ENCODE measurements around the gene TSHZ3.

TSHZ3 gene

DNA sequence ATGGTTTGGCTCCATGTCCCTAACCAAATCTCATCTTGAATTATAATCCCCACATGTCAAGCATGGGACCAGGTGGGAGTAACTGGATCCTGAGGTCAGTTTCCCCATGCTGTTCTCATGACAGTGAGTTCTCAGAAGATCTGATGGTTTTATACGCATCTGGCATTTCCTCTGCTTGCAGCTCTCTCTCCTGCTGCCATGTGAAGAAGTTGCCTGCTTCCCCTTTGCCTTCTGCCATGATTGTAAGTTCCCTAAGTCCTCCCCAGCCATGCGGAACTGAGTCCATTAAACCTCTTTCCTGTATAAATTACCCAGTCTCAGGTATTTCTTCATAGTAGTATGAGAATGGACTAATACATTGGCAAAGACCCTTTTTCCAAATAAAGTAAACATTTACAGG lies 96.8 kb downstream of the TSHZ3 start:
- Histone ChIP-seq H3K9ac (ENCODE audit: low read depth, low read length) (no peak overlapping the region), H3K27ac (ENCODE audit: low read depth, low read length) (no peak overlapping the region), H3K4me1 (ENCODE audit: control insufficient read depth, insufficient read depth, low read length) (peaks cover 8% of the 10 kb centered on the region), H3K4me3 (ENCODE audit: low read depth, low read length) (no peak overlapping the region), H3K27me3 (ENCODE audit: control insufficient read depth, insufficient read depth, low read length) (no peaks in the 10 kb centered on the region), H3K9me3 (ENCODE audit: control insufficient read depth, insufficient read depth, low read length) (no peaks in the 10 kb centered on the region), H3K36me3 (ENCODE audit: control insufficient read depth, insufficient read depth, low read length) (no peaks in the 10 kb centered on the region)

DNA sequence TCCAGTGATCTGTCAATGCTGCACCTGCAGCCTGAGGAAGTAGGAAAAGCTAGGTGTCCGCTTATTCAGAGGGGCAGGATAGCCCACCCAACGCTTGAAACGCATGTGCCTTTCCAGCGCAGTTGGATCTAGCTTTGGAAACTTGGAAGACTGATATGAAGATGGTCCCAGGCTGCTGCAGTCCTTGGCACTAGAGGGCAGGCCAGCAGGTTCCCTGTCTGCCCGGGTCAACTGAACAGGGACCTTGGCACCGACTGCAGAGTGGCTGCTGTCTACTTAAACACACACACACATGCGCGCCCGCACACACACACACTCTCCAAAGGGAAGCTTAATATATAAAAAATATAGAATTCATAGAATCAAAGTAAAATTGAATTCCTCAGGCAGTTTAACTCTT lies 100.0 kb downstream of the TSHZ3 start:
- no peaks in the 10 kb centered on the region for H3K27me3 ChIP-seq (ENCODE audit: control insufficient read depth, insufficient read depth, low read length)
- no peaks in the 10 kb centered on the region for H3K36me3 ChIP-seq (ENCODE audit: control insufficient read depth, insufficient read depth, low read length)
- no peak overlapping the region for H3K9ac ChIP-seq (ENCODE audit: low read depth, low read length)
- no peak overlapping the region for H3K4me3 ChIP-seq (ENCODE audit: low read depth, low read length)
- no peaks in the 10 kb centered on the region for H3K4me1 ChIP-seq (ENCODE audit: control insufficient read depth, insufficient read depth, low read length)
- H3K27ac ChIP-seq (ENCODE audit: low read depth, low read length), result no peak overlapping the region
- H3K9me3 ChIP-seq (ENCODE audit: control insufficient read depth, insufficient read depth, low read length), result no peaks in the 10 kb centered on the region

DNA sequence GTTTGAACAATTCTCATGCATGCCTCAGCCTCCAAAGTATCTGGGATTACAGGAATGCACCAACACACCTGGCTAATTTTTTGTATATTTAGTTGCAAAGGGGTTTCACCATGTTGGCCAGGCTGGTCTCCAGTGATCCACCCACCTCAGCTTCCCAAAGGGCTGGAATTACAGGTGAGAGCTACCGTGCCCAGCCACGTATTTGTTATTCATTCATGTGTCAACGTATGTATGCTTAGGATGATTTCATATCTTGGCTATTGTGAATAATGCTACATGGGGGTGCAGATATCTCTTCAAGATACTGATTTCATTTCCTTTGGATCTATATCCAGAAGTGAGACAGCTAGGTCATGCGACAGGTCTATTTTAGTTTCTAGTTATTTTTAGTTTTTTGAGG lies 113.4 kb downstream of the TSHZ3 start:
- Histone ChIP-seq H3K27me3 (ENCODE audit: control insufficient read depth, insufficient read depth, low read length) (no peaks in the 10 kb centered on the region), H3K4me3 (ENCODE audit: low read depth, low read length) (no peak overlapping the region), H3K36me3 (ENCODE audit: control insufficient read depth, insufficient read depth, low read length) (no peaks in the 10 kb centered on the region), H3K9me3 (ENCODE audit: control insufficient read depth, insufficient read depth, low read length) (no peaks in the 10 kb centered on the region), H3K27ac (ENCODE audit: low read depth, low read length) (no peak overlapping the region), H3K4me1 (ENCODE audit: control insufficient read depth, insufficient read depth, low read length) (peaks cover 8% of the 10 kb centered on the region; the same call in 1 of the 2 replicates), H3K9ac (ENCODE audit: low read depth, low read length) (no peak overlapping the region)

DNA sequence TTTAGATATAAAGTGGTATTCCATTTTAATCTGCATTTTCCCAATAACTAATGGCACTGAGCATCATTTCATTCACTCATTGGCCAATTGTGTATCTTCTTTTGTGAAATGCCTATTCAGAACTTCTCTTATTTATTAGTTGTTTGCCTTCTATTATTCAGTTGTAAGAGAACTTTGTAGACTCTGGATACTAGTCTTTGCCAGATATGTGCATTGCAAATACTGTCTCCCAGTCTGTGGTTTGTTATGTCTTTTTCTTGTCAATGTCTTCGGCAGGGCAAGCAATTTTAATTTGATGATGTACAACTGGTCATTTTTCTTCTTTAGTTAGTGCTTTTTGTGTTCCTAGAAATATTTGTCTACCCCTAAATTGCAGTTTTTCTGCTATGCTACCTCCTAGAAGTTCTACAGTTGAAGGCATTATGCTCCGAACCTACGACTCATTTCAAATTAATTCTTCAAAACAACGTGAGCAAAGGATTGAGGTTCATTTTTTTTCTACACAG lies 115.9 kb downstream of the TSHZ3 start:
- H3K27ac ChIP-seq (ENCODE audit: low read depth, low read length), result no peak overlapping the region
- H3K9ac ChIP-seq (ENCODE audit: low read depth, low read length), result no peak overlapping the region

DNA sequence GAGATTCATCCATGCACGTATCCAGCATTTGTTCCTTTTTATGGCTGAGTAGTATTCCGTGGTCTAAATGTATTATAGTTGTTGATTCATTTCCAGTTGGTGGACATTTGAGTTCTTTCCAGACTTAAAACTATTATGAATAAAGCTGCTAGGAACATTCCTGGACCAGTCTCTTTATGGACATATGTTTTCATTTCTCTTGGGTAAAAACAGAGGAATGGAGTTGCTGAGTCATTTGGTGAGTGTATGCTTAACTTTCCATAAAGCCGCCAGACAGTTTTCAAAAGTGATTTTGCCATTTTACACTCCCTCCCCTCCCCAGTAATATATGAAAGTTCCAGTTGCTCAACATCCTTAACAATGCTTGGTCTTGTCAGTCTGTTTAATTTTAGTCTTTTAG lies 116.4 kb downstream of the TSHZ3 start:
- Histone ChIP-seq H3K27ac (ENCODE audit: low read depth, low read length) (no peak overlapping the region), H3K9me3 (ENCODE audit: control insufficient read depth, insufficient read depth, low read length) (no peaks in the 10 kb centered on the region), H3K4me1 (ENCODE audit: control insufficient read depth, insufficient read depth, low read length) (peaks cover 8% of the 10 kb centered on the region; the same call in 1 of the 2 replicates), H3K9ac (ENCODE audit: low read depth, low read length) (no peak overlapping the region), H3K36me3 (ENCODE audit: control insufficient read depth, insufficient read depth, low read length) (no peaks in the 10 kb centered on the region), H3K4me3 (ENCODE audit: low read depth, low read length) (no peak overlapping the region), H3K27me3 (ENCODE audit: control insufficient read depth, insufficient read depth, low read length) (no peaks in the 10 kb centered on the region)

More for the DNA sequence above, 115.9 kb downstream of the TSHZ3 start:
- Histone ChIP-seq H3K27me3 (ENCODE audit: control insufficient read depth, insufficient read depth, low read length) (no peaks in the 10 kb centered on the region), H3K9me3 (ENCODE audit: control insufficient read depth, insufficient read depth, low read length) (no peaks in the 10 kb centered on the region), H3K36me3 (ENCODE audit: control insufficient read depth, insufficient read depth, low read length) (no peaks in the 10 kb centered on the region), H3K4me1 (ENCODE audit: control insufficient read depth, insufficient read depth, low read length) (peaks cover 8% of the 10 kb centered on the region; the same call in 1 of the 2 replicates), H3K4me3 (ENCODE audit: low read depth, low read length) (no peak overlapping the region)

DNA sequence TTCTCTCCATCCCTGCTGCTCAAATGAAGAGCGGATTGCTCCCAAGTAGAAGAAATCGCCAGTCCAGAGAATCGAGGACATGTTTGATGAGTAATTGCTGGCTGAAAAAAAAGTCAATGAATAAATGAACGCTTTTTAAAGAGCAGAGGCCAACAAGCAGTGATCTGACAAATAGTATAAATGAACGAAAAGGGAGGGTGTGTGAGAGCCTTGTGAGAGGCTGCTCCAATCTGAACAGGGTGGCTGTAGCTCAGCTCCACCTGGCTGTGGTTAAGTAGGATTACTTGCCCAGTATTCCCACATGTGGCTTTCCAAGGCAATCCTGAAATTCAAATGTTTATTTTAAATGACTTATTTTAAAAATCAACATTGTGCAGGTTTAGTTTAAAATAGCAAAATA lies 117.1 kb downstream of the TSHZ3 start:
- H3K27ac ChIP-seq (ENCODE audit: low read depth, low read length), result no peak overlapping the region

DNA sequence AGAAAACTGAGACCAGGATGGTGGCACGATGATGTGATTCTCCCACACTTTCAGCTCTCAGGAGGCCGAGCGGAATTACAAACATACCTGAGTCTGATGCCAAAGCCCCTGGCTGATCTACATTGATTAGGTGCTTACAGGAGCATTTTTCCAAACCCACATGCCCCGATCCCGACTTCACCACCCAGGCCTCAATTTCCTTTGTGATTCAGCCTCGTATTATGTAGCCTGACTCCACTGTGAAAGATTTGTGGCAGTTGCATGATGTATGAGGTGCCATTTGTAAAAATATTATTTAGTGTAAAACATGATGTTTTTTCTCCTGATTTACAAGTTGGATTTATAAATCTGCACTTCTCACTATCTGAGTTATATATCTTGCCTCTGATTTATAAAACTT lies 118.0 kb downstream of the TSHZ3 start:
- H3K4me3 ChIP-seq (ENCODE audit: low read depth, low read length), result no peak overlapping the region
- H3K27me3 ChIP-seq (ENCODE audit: control insufficient read depth, insufficient read depth, low read length), result no peaks in the 10 kb centered on the region
- no peak overlapping the region for H3K27ac ChIP-seq (ENCODE audit: low read depth, low read length)
- no peaks in the 10 kb centered on the region for H3K36me3 ChIP-seq (ENCODE audit: control insufficient read depth, insufficient read depth, low read length)
- no peak overlapping the region for H3K9ac ChIP-seq (ENCODE audit: low read depth, low read length)
- no peaks in the 10 kb centered on the region for H3K9me3 ChIP-seq (ENCODE audit: control insufficient read depth, insufficient read depth, low read length)
- peaks cover 8% of the 10 kb centered on the region; the same call in 1 of the 2 replicates for H3K4me1 ChIP-seq (ENCODE audit: control insufficient read depth, insufficient read depth, low read length)

More for the DNA sequence above, 117.1 kb downstream of the TSHZ3 start:
- no peaks in the 10 kb centered on the region for H3K36me3 ChIP-seq (ENCODE audit: control insufficient read depth, insufficient read depth, low read length)
- no peaks in the 10 kb centered on the region for H3K27me3 ChIP-seq (ENCODE audit: control insufficient read depth, insufficient read depth, low read length)
- H3K4me1 ChIP-seq (ENCODE audit: control insufficient read depth, insufficient read depth, low read length), result peaks cover 8% of the 10 kb centered on the region; the same call in 1 of the 2 replicates
- no peaks in the 10 kb centered on the region for H3K9me3 ChIP-seq (ENCODE audit: control insufficient read depth, insufficient read depth, low read length)
- no peak overlapping the region for H3K9ac ChIP-seq (ENCODE audit: low read depth, low read length)
- no peak overlapping the region for H3K4me3 ChIP-seq (ENCODE audit: low read depth, low read length)

DNA sequence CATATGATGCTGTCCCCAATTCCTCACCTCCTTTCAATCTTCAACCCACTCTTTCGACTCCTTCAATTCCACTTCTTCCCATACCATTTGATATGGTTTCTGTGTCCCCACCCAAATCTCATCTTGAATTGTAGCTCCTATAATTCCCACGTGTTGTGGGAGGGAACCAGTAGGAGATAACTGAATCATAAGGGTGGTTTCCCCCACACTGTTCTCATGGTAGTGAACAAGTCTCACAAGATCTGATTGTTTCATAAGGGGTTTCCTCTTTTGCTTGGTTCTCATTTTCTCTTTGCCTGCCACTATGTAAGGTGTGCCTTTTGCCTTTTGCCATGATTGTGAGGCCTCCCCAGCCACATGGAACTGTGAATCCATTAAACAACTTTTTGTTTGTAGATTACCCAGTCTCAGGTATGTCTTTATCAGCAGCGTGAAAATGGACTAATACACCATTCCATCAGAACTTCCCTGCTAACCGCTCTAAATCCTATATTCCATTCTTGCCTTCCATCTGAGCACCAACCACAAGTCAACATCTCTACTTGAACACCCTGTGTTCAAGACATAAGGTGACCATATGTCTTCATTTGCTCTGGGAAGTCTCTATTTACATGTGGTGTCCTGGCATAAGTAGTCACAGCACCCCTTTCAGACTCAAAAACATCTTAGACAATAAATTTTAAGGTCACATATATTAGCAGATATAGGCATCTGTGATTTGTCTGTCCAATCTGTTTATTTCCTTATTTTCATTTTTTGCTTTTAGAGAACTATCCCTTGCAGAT lies 122.9 kb downstream of the TSHZ3 start:
- H3K27ac ChIP-seq (ENCODE audit: low read depth, low read length), result no peak overlapping the region
- H3K36me3 ChIP-seq (ENCODE audit: control insufficient read depth, insufficient read depth, low read length), result no peaks in the 10 kb centered on the region
- no peaks in the 10 kb centered on the region for H3K9me3 ChIP-seq (ENCODE audit: control insufficient read depth, insufficient read depth, low read length)
- H3K9ac ChIP-seq (ENCODE audit: low read depth, low read length), result no peak overlapping the region
- H3K4me3 ChIP-seq (ENCODE audit: low read depth, low read length), result no peak overlapping the region
- no peaks in the 10 kb centered on the region for H3K27me3 ChIP-seq (ENCODE audit: control insufficient read depth, insufficient read depth, low read length)
- no peaks in the 10 kb centered on the region for H3K4me1 ChIP-seq (ENCODE audit: control insufficient read depth, insufficient read depth, low read length)

All from HUES48 (cell line).